UCSD-AML1 (cell line): ENCODE measurements around the gene YWHAG.
"Not testable (repeated sequence)": the region's sequence is repeated elsewhere in the genome, so short reads cannot be mapped to it uniquely, and the experiment has no call there.

Experiments
- DNase-seq: peaks from one replicate; lab custom pipeline; 2025; ENCODE audit not compliant: unreplicated experiment; lab: John Stamatoyannopoulos, UW

The YWHAG gene

GRCh38 chr7:76358481-76359110, at the start of gene YWHAG:
Gene YWHAG, minus strand, starts transcription at chr7:76358991. Its CDS starts 183 bp downstream, at chr7:76358808.
- peak; percentile 87 for DNase-seq

GRCh38 chr7:76408121-76408560, 49.4 kb upstream of the YWHAG start:
- no peak for DNase-seq

- DNase-seq, result no peak
These were observed 48.9 kb upstream of the YWHAG start for GRCh38 chr7:76407718-76408117.

GRCh38 chr7:76405738-76406137, 46.9 kb upstream of the YWHAG start:
- DNase-seq, result no peak

GRCh38 chr7:76403780-76404494, 45.1 kb upstream of the YWHAG start:
- DNase-seq, result peak; percentile 34

GRCh38 chr7:76403097-76403496, 44.3 kb upstream of the YWHAG start:
- DNase-seq, result not testable (repeated sequence)

- DNase-seq, result no peak
These were observed 41.5 kb upstream of the YWHAG start for GRCh38 chr7:76400248-76400647.

- DNase-seq, result peak; percentile 40
These were observed 38.8 kb upstream of the YWHAG start for GRCh38 chr7:76397409-76398183.

- no peak for DNase-seq
These were observed 38.1 kb upstream of the YWHAG start for GRCh38 chr7:76396864-76397263.

- DNase-seq, result no peak
These were observed 37.4 kb upstream of the YWHAG start for GRCh38 chr7:76395965-76396726.

GRCh38 chr7:76395605-76395964, 36.8 kb upstream of the YWHAG start:
- not testable (repeated sequence) for DNase-seq

GRCh38 chr7:76394957-76395356, 36.2 kb upstream of the YWHAG start:
- no peak for DNase-seq

GRCh38 chr7:76393116-76394031, 34.6 kb upstream of the YWHAG start:
- DNase-seq, result peak; percentile 88

- DNase-seq, result no peak
These were observed 33.8 kb upstream of the YWHAG start for GRCh38 chr7:76392531-76393115.

GRCh38 chr7:76390092-76390491, 31.3 kb upstream of the YWHAG start:
- no peak for DNase-seq

- DNase-seq, result not testable (repeated sequence)
These were observed 29.0 kb upstream of the YWHAG start for GRCh38 chr7:76387789-76388188.

- DNase-seq, result no peak
These were observed 28.0 kb upstream of the YWHAG start for GRCh38 chr7:76386691-76387260.

- DNase-seq, result peak; percentile 18
These were observed 24.5 kb upstream of the YWHAG start for GRCh38 chr7:76383089-76383944.
